ENCODE measurements around the gene PLAGL2. TPM values are rescaled to one million over a fixed set of nuclear protein-coding genes. Genes with fewer than 3 reads are reported as not detected.

PLAGL2 gene
- total and polyA plus RNA-seq, 2 of the 8 experiments (the other 6 are each of a cell fraction or from before 2014, with no cell fraction given), result 20.6 to 25.4 TPM

DNA sequence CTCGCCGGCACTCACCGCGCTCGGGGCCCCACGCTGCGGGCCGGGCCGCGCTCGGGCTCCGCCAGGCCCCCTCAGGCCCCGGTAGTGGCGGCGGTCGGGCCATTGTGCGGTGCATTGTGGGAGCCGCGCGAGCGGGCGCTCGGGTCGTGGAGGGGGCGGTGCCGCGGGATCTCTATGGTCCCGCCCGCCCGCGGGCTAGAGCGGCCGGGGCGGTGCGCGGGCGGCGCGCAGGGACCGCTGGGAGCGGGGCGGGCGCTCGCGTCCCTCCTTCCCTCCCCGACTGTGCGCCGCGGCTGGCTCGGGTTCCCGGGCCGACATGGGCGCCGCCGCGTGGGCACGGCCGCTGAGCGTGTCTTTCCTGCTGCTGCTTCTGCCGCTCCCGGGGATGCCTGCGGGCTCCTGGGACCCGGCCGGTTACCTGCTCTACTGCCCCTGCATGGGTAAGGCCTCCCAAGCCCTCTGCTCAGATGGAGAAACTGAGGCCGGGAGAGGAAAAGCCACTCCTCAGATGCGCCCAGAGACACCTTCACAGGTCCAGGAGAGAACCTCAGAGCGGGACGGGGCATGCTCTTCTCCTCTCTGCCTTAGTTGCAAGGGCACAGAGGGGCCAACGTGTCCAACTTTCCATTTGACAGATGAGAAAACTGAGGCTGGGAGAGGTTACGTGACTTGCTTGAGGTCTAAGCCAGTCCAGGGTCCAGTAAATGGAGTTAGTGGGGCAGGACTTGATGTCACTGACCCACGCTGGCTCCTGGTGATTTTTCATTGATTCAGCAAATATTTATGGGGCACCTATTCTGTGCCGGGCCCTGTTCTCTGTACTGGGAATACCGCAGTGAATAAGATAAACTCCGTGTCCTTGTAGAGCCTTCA is at the start of gene PLAGL2, which contains the start of gene POFUT1 (continued):
- TF ChIP-seq, protein P1, sequence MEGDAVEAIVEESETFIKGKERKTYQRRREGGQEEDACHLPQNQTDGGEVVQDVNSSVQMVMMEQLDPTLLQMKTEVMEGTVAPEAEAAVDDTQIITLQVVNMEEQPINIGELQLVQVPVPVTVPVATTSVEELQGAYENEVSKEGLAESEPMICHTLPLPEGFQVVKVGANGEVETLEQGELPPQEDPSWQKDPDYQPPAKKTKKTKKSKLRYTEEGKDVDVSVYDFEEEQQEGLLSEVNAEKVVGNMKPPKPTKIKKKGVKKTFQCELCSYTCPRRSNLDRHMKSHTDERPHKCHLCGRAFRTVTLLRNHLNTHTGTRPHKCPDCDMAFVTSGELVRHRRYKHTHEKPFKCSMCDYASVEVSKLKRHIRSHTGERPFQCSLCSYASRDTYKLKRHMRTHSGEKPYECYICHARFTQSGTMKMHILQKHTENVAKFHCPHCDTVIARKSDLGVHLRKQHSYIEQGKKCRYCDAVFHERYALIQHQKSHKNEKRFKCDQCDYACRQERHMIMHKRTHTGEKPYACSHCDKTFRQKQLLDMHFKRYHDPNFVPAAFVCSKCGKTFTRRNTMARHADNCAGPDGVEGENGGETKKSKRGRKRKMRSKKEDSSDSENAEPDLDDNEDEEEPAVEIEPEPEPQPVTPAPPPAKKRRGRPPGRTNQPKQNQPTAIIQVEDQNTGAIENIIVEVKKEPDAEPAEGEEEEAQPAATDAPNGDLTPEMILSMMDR (IDR thresholded peaks at IDR 0.05; ENCODE audit: control extremely low read depth in 1 of 3, insufficient read depth in 1 of 3, low read depth in 1 of 3, low read length in 3 of 3), result peak in 1 of 3 experiments; percentile 12; a peak in 1 of 4 replicates
- TF ChIP-seq TCF12 (IDR thresholded peaks at IDR 0.05; ENCODE audit: low read depth, low read length) (no peak), PHF8 (conservative IDR thresholded peaks at IDR 0.05; ENCODE audit: low read depth, low read length) (peak; percentile 100), SIN3A (conservative IDR thresholded peaks at IDR 0.05 in 1 of 2, IDR thresholded peaks at IDR 0.05 in 1 of 2; ENCODE audit: low read depth in 1 of 2, low read length in 2 of 2) (peak; percentile 63 to 81; a peak in 1 of 4 replicates), KDM4A (IDR thresholded peaks at IDR 0.05; ENCODE audit: low read depth, low read length, severe bottlenecking) (peak; percentile 85), SUZ12 (IDR thresholded peaks at IDR 0.05; ENCODE audit: low read length) (no peak), EGR1 (IDR thresholded peaks at IDR 0.05; ENCODE audit: borderline replicate concordance, low read depth, low read length) (peak; percentile 96), SP1 (IDR thresholded peaks at IDR 0.05; ENCODE audit: low read depth, low read length) (0 out of 2 replicates have a peak, but pooled peaks have one; percentile 7), TEAD4 (IDR thresholded peaks at IDR 0.05; ENCODE audit: low read depth, low read length) (peak; percentile 39; the same call in 1 of the 2 replicates), HDAC6 (IDR thresholded peaks at IDR 0.05; ENCODE audit: low read depth, low read length) (no peak), NRF1 (IDR thresholded peaks at IDR 0.05; ENCODE audit: low read depth, low read length) (no peak), KDM1A (IDR thresholded peaks at IDR 0.05; ENCODE audit: borderline replicate concordance, low read length) (peak; percentile 92; the same call in 1 of the 2 replicates), POU5F1 (IDR thresholded peaks at IDR 0.05; ENCODE audit: low read depth, low read length) (no peak), RFX5 (IDR thresholded peaks at IDR 0.05; ENCODE audit: borderline replicate concordance, low read depth, low read length) (no peak)
- TF ChIP-seq, protein P2, sequence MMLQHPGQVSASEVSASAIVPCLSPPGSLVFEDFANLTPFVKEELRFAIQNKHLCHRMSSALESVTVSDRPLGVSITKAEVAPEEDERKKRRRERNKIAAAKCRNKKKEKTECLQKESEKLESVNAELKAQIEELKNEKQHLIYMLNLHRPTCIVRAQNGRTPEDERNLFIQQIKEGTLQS (IDR thresholded peaks at IDR 0.05; ENCODE audit: insufficient read depth, low read depth, low read length), result no peak
- TF ChIP-seq, protein P3, sequence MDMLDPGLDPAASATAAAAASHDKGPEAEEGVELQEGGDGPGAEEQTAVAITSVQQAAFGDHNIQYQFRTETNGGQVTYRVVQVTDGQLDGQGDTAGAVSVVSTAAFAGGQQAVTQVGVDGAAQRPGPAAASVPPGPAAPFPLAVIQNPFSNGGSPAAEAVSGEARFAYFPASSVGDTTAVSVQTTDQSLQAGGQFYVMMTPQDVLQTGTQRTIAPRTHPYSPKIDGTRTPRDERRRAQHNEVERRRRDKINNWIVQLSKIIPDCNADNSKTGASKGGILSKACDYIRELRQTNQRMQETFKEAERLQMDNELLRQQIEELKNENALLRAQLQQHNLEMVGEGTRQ (IDR thresholded peaks at IDR 0.05; ENCODE audit: low read length), result no peak
- TF ChIP-seq, protein P4, sequence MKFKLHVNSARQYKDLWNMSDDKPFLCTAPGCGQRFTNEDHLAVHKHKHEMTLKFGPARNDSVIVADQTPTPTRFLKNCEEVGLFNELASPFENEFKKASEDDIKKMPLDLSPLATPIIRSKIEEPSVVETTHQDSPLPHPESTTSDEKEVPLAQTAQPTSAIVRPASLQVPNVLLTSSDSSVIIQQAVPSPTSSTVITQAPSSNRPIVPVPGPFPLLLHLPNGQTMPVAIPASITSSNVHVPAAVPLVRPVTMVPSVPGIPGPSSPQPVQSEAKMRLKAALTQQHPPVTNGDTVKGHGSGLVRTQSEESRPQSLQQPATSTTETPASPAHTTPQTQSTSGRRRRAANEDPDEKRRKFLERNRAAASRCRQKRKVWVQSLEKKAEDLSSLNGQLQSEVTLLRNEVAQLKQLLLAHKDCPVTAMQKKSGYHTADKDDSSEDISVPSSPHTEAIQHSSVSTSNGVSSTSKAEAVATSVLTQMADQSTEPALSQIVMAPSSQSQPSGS (IDR thresholded peaks at IDR 0.05; ENCODE audit: low read length), result no peak

All from H1 (cell line).